NCI-H2196 (cell line): Measurements from ENCODE around the gene PDK1.

Experiments
- DNase-seq: peaks from one replicate; lab custom pipeline; 2025; ENCODE audit not compliant: unreplicated experiment; lab: John Stamatoyannopoulos, UW

Gene PDK1

DNA sequence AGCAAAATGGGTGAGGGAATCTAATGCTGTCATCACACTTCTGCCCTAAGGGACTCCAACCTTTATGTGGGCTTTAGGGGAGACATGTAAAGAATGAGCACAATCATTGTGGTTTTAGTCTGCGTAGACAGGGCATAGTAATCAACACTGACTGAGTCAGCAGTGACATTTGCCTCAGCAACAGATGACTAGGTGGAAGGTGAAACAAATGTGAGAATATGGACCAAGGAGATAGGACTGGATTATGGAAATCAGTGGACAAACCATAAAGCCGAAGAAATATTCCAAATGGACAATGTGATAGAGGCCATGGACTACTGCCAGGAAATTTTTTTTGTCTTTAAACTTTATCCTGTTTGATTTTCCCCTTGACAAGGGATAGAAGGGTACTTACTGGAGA lies 83.9 kb downstream of the PDK1 start:
- no peak for DNase-seq

- no peak for DNase-seq
These were observed 84.5 kb downstream of the PDK1 start for GRCh38 chr2:172640389-172640788.

GRCh38 chr2:172642301-172643020 lies 86.6 kb downstream of the PDK1 start:
- DNase-seq = no peak

DNA sequence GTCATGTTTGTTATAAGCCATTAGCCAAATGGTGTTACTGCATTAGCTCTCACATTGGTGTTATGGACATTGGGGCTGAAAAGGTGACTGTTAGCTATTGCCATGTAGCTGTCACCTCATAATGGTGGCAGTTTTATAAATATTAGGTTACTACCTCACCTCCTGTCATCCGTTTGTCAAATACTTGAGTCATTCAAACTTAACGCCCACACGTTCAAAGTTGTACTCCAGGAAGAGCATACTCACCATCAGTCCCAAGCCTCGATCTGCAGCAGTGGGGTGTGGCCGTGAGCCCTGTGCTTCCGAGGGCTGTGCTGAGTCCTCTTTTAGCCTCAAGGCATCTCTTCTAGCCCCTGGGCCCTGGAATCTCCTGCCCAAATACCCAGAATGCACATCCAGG lies 87.3 kb downstream of the PDK1 start:
- no peak for DNase-seq

- DNase-seq = no peak
These were observed 91.5 kb downstream of the PDK1 start for GRCh38 chr2:172647439-172647838.

- no peak for DNase-seq
These were observed 99.4 kb downstream of the PDK1 start for GRCh38 chr2:172655091-172655837.

DNA sequence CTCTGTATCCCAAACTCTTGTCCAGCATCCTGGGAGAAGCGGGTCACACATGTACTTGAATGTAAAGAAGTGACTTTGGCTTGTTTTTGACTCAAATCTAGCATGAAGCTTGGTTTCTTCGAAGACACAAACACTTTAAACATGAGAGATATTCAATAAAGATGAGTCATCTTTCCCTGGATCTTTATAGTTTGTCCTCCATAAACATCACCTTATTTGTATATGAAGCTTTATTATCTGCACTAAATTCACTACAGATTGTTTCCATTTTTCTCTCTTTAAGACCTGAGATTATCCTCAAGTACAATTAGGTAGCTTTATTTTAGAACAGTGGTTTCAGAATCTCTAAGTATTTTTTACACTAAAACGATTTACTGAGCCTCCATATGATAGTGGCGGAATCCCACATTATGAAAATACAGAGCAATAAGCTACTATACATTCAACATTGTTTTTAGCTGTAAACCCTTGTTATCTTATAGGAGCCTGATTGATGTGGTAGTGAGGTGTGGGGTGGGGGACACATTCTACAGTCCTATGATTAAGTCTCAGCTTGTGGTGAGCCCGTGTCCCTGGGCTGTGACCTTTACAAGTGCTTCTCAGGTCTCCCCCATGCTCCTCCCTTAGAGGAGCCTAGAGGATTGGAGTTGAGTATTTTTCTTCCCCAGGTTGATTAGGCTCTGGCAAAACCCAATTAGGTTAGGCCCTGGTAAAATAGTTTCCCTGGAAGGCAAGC lies 100.1 kb downstream of the PDK1 start:
- no peak for DNase-seq
